Stimulated activated CD8-positive, alpha-beta memory T cell treated with anti-CD3 and anti-CD28 coated beads, Interleukin-4, amount 100 ng/mL, for 4 hours (primary cell): ENCODE results near the gene CTBS.
"Not testable (repeated sequence)": the region's sequence is repeated elsewhere in the genome, so short reads cannot be mapped to it uniquely, and the experiment has no call there.

Experiments
- DNase-seq, 2 donors: peaks; one replicate each; pipeline ENCODE4 v3.0.0-alpha.2; 2020; ENCODE audit warnings: low read depth in 2 of 2, low spot score in 1 of 2

CTBS gene, protein sequence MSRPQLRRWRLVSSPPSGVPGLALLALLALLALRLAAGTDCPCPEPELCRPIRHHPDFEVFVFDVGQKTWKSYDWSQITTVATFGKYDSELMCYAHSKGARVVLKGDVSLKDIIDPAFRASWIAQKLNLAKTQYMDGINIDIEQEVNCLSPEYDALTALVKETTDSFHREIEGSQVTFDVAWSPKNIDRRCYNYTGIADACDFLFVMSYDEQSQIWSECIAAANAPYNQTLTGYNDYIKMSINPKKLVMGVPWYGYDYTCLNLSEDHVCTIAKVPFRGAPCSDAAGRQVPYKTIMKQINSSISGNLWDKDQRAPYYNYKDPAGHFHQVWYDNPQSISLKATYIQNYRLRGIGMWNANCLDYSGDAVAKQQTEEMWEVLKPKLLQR

DNA sequence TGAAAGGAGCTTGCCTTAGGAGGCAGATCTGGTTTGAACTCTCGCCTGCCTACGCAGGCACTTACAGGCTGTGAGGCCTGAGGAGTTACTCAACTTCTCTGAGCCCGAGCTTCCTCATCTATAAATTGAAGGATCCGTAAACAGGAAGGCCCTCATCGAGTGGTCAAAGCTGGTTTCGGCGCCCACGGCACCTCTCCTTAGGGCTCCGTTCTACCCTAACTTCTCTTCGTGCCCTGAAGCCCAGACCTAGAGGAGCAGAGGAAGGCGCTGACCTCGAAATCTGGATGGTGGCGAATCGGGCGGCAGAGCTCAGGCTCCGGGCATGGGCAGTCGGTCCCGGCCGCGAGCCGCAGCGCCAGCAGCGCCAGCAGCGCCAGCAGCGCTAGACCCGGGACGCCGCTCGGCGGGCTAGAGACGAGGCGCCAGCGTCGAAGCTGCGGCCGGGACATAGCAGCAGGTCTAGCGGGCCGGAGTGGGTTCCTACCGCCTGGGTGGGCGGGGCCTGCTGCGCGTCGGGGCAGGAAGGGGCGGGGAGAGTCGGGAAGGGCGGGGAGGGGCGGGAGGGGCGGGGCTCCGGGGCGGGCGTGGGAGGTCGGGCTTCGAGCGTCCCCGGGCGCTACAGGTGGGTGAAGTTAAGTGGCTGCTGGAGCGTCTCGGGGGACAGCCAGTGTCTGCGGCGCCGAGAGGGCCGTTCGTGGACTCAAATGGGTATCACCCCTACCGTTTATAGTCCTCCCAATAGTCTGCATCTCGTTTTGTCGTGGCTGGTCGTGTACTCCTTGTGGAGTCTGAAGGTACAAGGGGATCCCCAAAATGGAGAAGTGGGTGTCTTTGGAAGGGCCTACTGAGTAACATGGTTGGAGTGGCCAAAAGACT is at the start of gene CTBS:
TSS of gene CTBS (minus strand) at position 474 of the 876 bp plus-strand sequence. CDS start at position 449, 25 bp downstream.
- peak; percentile 50 to 73 for DNase-seq

DNA sequence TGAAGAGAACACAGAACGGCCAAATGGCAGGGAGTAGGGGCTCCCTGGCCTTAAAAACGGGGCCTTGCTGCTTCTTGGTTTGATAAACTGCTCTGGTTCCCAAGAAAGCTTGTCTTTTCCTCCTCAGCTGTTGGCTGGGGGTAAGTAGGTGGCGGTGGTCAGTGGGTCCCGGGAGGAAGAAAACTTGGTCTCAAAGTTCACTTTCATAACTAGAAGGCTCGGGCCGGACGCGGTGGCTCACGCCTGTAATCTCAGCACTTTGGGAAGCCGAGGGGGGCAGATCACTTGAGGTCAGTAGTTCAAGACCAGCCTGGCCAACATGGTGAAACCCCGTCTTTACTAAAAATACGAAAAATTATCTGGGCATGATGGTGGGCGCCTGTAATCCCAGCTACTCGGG is 47.3 kb upstream of the CTBS start:
- DNase-seq = no peak

DNA sequence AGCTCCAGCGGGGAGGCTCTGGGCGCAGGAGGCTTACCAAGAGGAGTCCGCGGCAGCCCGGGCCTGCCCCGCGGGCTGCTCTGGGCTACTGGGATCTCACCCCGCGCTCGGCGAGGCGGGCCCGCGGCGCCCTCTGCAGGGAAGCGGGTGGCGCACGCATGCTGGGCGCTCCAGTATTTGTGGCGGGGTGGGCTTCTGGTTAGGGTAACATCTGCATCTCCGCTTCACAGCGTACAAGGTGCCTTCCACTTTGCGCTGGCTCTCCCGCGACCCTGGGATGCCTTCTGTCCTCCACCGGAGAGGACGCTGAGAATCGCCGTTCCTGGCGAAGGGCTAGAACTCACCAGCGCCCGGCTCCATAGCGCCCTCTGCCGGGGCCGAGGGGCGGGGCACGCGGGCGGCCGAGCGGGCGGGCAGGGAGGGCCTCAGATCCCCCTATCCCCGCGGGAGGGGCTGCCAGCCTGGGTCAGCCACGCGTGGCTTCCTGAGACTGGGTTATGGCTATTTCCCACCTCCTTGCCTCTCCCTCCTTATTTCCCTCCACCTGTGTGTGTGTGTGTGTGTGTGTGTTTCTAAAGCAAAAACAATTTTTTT is 46.6 kb upstream of the CTBS start:
- peak; percentile 48 to 53 for DNase-seq

DNA sequence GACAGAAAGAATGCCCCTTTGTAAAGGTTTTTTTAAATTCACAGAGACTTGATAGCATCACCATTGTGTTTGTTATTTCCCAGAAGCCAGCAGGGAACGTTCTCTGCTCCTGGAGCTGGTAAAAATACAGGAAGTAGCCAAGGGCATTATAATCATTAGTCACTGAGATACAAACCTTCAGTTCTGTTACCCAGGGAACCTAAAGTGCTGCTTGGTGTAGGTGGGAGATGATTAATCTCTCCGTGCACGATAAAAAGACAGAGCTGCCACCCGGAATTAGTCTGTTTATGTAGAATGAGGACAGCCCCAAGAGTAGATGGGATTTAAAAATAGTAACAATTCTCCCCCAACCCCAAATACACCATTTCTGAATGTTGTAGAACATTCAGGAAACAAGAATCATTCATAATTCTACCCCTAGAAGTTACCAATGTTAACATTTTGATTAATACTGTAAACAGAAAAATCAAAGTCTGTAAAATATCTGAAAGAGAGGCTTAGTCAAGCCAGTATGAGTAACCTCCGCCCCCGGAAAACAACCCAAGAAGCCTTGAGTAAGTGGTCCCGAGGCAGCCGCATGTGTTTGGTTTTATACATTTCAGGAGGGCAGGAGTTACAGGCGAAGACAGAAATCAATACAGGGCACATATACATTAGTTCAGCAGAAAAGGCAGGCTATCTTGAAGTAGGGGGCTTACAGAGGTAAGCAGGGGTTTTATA is 45.3 kb upstream of the CTBS start:
- DNase-seq = peak; percentile 10 to 27

DNA sequence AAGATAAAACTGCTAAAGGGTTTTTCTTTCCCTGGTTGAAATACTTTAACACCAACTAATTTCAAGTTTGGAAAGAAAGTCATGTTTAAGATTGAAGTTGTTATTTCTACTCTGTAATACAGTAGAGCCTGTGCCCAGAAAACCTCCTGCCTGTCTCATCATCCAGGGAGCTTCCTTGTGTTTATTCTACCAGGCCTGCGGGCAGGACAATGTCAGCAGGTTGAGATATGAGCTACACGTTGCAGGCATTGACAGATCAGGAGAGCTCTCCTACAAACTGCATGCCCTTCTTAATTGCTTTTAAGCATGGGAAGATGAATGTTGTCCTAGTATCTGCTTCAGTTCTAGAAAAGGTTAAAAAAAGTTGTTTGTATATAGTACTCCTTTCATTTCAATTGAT is 43.1 kb upstream of the CTBS start:
- no peak for DNase-seq

DNA sequence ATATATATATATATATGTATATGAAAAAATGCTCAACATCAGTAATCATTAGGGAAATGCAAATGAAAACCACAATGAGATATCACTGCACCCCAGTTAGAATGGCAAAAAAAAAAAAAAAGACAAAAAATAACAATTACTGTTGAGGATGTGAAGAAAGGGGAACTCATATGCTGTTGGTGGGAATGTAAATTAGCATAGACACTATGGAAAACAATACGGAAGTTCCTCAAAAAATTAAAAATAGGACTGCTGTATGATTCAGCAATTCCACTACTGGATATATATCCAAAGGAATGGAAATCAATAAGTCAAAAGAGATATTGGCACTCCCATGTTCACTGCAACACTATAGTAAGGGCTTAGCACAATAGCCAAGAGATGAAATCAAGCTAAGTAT is 41.5 kb upstream of the CTBS start:
- DNase-seq = no peak

DNA sequence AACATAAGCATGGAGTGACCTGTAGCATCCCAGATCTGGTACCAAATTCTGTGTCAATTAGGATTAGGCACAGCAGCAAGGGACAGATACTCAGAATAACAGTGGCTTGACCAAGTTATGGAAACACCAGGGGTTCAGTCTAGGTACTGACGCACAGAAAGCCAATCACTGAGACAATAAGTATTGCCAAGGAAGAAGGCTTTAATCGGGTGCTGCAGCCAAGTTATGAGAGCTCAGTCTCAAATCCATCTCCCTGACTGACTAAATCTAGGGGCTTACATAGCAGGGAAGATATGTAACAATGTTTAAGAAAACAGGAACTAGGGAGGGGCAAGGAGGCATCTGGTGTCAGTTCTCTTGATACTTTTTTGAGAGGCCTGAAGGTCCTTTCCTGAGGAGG is 39.6 kb upstream of the CTBS start:
- DNase-seq = no peak

DNA sequence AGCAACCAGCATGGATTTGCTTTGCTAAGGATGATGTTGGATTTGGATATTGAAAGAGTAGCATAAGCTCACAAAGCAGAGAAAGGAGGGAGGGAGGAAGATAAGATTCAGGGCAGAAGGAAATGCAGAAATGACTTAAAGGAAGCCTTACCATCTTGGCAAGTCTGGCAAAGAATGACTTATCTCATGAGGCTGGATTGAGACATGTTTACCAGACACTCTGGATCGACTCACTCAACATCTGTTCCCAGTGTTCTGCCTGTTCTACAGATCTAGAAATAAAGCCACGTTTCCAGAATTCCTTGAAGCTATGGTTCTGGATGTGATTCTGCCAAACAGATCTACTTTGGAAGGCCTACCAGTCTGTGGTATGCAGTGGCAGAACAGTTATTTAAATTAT is 38.8 kb upstream of the CTBS start:
- DNase-seq = no peak

DNA sequence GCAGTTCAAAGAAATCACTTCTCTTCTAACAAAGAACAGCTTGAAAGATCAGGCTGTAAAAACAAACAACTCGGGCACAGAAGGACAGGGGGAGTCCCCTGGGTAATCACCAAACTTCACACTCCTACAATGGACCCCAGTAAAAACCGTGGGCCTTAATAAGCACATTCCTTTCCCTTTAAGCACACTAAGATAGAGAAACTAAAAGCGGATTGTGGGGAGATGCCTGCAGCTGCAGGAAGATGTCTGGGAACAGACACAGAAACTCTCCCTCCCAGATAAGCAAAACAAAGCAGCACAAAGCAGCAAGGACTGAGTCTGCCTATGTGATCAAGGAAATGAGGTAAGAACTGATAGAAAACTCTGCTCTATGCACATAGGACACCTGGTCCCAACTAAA is 37.6 kb upstream of the CTBS start:
- DNase-seq = no peak

DNA sequence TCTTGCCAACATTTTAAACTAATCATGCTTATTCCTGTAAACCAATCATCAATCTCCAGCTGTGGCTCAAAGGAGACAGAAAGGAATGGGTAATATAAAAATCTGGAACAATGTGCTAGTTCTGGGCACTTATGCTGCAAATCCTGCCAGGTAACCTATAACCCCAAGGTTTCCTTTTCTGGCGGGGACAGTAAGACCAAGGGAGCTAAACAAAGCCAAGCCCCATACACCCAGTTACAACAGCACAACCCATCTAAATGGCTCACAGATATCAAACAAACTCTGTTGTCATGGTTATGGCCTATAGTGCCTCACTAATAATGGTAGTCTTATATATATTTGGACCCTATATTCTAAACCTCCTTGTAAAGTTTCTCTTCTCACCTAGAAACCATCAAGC is 36.9 kb upstream of the CTBS start:
- no peak for DNase-seq

DNA sequence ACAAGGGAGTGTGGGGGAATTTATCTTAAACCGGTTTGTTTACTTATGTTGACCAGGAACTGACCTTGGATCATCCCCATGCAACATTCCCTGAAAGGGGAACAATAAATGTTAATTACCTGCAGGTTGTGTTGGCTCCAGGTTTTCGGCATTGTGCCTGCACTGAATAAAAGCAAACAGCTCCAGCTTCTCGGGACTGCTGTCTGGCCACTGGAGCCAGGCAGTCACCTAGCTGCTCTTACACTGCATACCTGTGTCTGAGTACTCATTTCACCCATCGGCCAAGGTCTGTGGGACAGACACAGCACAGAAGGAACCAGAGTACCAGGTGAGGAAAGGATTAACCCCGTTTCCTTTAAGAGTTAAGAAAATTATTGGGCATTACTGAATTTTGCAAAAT is 32.7 kb upstream of the CTBS start:
- no peak for DNase-seq

DNA sequence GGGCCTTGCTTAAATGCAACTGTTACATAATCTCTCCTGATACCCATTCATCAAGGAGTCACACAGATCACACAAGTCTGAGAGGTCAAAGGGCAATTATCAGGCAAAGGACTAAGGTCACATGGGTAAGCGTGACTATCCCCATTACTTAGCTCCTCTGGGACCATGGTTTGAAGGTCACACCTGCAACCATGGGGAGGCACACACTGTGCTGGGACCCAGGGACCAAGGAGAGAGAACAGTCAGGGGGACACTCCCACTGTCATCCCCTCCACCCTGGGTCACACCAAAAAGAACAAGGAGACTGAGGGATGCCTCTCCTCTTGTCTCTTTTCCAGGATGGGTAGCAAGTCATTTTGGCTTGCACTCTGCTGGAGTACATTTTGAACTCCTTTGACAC is 30.9 kb upstream of the CTBS start:
- no peak for DNase-seq

DNA sequence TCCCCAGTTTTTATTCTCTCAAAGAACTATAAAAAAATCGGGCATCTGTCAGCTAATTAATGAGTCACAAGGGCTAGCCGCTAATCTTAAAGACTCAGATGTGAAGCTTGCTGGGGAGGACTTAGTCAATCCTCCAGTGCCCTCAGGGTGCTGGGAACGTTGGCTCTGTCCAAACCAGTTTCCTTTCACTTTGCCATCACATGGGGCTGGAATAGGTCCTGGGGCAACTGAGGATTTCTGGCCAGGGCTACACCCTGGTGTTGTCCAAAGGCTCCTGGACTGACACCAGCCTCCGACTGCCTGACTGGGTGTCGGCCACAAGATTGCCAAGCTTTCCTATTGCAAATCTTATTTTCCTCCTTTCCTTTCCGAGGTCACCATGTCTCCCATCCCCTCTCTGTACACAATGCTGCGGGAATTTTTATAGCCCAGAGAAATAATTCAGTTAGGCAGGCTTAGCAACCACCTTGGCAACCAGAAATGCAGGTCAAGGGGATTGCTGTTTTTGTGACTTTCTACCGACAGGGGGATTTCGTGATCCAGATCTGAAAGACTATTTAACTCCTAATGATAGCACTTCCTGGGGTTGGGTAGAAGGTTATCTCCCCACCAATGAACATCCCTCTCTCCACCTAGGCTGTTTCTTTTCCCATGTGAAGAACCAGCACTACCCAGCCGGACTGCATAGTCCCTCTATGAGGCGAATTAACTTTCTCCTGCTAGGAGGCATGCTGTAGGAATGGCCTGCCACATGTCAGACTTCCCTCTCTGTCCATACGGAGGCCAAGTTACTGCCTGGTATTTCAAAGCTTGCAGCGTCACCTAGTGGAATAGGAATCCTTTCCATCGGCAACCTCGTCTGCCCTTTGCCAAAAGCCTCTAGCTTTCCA is 29.9 kb upstream of the CTBS start:
- DNase-seq = no peak

DNA sequence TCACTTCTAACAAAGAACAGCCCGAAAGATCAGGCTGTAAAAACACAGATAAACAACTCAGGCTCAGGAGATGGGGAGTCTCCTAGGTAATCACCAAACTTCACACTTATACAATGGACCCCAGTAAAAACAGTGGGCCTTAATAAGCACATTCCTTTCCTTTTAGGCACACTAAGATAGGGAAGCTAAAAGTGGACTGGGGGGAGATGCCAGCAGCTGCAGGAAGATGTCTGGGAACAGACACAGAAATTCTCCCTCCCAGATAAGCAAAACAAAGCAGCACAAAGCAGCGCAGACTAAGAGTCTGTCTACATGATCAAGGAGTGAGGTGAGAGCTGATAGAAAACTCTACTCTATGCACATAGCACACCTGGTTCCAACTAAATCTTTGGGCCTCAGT is 29.0 kb upstream of the CTBS start:
- DNase-seq = no peak

DNA sequence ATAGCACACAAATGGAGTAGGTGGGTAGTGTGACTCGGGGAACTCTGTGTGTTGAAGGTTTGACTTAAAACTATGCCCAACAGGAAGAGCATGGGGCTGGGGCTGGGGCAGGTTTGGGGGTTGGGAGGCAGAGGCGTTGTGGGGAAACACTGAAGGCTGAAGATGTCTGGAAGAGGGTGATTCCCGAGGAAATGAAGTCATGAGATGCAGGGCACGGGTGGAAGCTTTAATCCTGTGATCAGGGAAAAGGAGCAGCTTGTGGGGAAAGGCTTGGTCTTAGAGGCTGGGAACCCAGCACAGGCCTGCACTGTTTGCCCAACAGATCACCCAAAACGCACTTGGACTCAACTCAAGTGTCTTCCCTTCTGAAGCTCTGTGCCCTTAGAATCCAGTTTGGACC is 26.6 kb upstream of the CTBS start:
- no peak for DNase-seq

DNA sequence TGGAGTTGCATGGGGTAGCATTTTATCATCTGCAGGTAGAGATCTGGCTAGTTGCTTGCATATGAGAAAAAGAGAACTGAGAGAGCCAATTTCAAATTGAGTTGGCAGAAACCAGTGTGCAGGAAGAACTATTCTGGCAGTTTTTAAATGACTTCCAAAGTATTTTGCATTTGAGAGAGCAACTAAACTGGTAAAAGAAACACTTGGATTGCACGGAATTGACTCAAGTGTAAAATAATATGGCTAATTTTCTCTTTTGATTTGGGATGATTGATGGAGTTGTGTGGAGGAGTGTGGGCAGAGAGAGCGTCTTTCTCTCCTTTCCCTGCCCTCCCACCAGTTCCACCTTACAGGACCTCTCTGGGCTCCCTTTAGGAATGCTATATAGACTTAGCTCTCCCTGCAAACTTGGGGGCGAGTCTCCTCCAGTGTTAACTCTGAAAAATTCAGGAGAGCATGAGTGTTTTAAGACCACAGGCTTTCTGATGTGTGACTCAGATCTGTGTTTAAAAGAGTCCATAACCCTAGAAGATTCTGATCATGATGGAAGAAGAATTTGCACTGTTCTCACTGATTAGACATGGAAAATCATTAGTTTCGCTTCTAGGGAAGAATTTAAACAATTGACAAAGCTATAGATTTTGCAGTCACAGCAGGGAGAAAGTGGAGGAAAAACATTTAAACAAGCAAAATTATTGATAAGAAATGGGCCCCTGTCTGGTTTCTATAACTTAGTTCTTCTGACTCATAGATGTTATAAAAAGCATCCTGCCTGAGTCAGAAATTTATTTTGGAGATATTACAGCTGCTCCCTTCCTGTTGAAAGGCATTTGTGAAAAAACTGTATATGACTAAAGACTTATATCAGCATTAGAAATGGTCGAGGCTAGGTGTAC is 24.9 kb upstream of the CTBS start:
- no peak for DNase-seq

DNA sequence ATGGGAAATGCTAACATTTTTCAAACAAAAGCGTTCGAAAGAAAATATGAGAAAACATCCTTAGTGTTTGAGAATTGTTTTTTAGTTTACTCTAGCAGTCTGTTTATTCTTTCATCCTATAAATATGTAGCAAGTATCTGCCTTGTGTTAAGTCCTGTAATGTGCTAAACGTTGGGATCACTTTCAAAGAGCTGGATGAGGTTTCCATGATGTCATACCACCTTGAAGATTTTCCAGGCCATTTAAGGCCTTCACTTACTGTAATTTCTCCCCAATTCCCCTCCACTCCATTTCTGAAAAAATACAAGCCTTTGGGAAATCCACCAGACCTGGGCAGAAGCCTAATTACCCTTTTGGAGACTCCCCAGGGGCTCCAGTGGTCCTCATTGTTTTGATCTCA is 24.2 kb upstream of the CTBS start:
- DNase-seq = no peak

DNA sequence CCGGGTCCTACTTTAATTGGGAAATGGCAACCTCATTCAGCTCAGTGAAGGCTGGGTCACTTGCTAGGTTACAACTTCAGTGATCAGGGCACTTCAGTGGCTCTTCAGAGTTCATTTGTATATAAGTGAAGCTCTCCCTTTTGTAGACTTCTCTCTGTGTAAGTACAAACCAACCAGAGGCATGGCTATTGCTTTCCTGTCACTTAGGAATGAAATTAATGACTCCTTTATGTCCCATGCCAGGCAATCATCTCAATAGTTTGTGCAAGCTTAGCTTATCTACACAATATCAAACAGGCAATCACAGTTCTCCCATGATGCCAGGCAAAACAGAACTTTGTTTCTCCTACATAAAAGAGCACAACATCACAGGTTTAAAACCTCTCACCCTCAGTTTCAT is 22.8 kb upstream of the CTBS start:
- no peak for DNase-seq

DNA sequence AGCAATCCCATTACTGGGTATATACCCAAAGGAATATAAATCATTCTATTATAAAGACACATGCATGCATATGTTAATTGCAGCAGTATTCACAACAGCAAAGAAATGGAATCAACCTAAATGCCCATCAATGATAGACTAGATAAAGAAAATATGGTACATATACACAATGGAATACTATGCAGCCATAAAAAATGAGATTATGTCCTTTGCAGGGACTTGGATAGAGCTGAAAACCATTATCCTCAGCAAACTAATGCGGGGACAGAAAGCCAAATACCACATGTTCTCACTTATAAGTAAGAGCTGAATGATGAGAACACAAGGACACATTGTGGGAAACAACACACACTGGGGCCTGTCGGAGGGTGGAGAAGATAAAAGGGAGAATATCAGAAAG is 20.7 kb upstream of the CTBS start:
- DNase-seq = not testable (repeated sequence)
